Chondrocyte (in vitro differentiated cells): ENCODE data around the gene CNST. TPM values are rescaled to one million over a fixed set of nuclear protein-coding genes. Genes with fewer than 3 reads are reported as not detected.
A peak's percentile ranks its signal among the peaks of the same experiment; 100 is the strongest.

ENCODE experiments used
- DNase-seq: peaks from one replicate; pipeline ENCODE4 v3.0.0; 2021; ENCODE audit warnings: mixed read lengths, low spot score
- H3K27ac Mint-ChIP-seq: one replicate; pipeline ENCODE4 v1.8.0; 2021; ENCODE audit warnings: mild to moderate bottlenecking, moderate library complexity, mixed read lengths; ENCODE audit not compliant: unreplicated experiment
- H3K27me3 Mint-ChIP-seq: 2 replicates; pipeline ENCODE4 v1.8.0; 2021; ENCODE audit warnings: low read depth, mixed read lengths
- H3K36me3 Mint-ChIP-seq: 2 replicates; pipeline ENCODE4 v1.8.0; 2021; ENCODE audit warnings: low read depth, mixed read lengths
- H3K4me1 Mint-ChIP-seq: 2 replicates; pipeline ENCODE4 v1.8.0; 2021; ENCODE audit warnings: low read depth, mild to moderate bottlenecking, mixed read lengths
- H3K4me3 Mint-ChIP-seq: one replicate; pipeline ENCODE4 v1.8.0; 2021; ENCODE audit warnings: mild to moderate bottlenecking, moderate library complexity, mixed read lengths; ENCODE audit not compliant: unreplicated experiment
- H3K9me3 Mint-ChIP-seq: 2 replicates; pipeline ENCODE4 v1.8.0; 2021; ENCODE audit warnings: low read depth, mixed read lengths
- CTCF ChIP-seq: fragments of 200-600 bp; sonication (generic); IDR thresholded peaks from 2 replicates; pipeline ENCODE4 v1.5.0; 2021; ENCODE audit warnings: antibody characterized with exemption, mild to moderate bottlenecking, moderate library complexity
- total RNA-seq: library from RNA; stranded (reverse); gene quantifications from 3 replicates; pipeline ENCODE4 v1.2.1, GENCODE V29; 2021

CNST gene
- total RNA-seq, 1 donor from 2014 or later = 22.3 TPM

GRCh38 chr1:246532519-246532918 lies 33.7 kb upstream of the CNST start:
- peaks cover 13% of the 10 kb centered on the region for H3K9me3 Mint-ChIP-seq
- H3K36me3 Mint-ChIP-seq = peaks cover 6% of the 10 kb centered on the region
- H3K27me3 Mint-ChIP-seq = no peaks in the 10 kb centered on the region
- TF ChIP-seq CTCF = peak; percentile 32
- DNase-seq = no peak
- no peaks in the 10 kb centered on the region for H3K4me1 Mint-ChIP-seq
- no peak overlapping the region for H3K4me3 Mint-ChIP-seq
- H3K27ac Mint-ChIP-seq = no peak overlapping the region

GRCh38 chr1:246533371-246533905 lies 32.8 kb upstream of the CNST start:
- H3K4me3 Mint-ChIP-seq = no peak overlapping the region
- no peak for TF ChIP-seq CTCF

GRCh38 chr1:246534114-246534513 lies 32.1 kb upstream of the CNST start:
- Mint-ChIP-seq H3K27ac (no peak overlapping the region), H3K4me1 (no peaks in the 10 kb centered on the region), H3K36me3 (peaks cover 10% of the 10 kb centered on the region), H3K9me3 (peaks cover 13% of the 10 kb centered on the region), H3K27me3 (no peaks in the 10 kb centered on the region), H3K4me3 (no peak overlapping the region)
- TF ChIP-seq CTCF = no peak
- DNase-seq = no peak

More at GRCh38 chr1:246533371-246533905, 32.8 kb upstream of the CNST start:
- Mint-ChIP-seq H3K4me1 (no peaks in the 10 kb centered on the region), H3K27me3 (no peaks in the 10 kb centered on the region), H3K9me3 (peaks cover 13% of the 10 kb centered on the region), H3K36me3 (peaks cover 6% of the 10 kb centered on the region), H3K27ac (no peak overlapping the region)
- DNase-seq = no peak

- Mint-ChIP-seq H3K27ac (no peak overlapping the region), H3K27me3 (no peaks in the 10 kb centered on the region), H3K4me1 (no peaks in the 10 kb centered on the region), H3K9me3 (no peaks in the 10 kb centered on the region), H3K4me3 (no peak overlapping the region), H3K36me3 (peaks cover 13% of the 10 kb centered on the region)
- DNase-seq = no peak
- TF ChIP-seq CTCF = no peak
Measured at GRCh38 chr1:246537441-246537840, 28.8 kb upstream of the CNST start.

GRCh38 chr1:246537887-246538286 lies 28.4 kb upstream of the CNST start:
- Mint-ChIP-seq H3K4me3 (no peak overlapping the region), H3K27me3 (no peaks in the 10 kb centered on the region), H3K36me3 (peaks cover 13% of the 10 kb centered on the region), H3K27ac (no peak overlapping the region), H3K9me3 (no peaks in the 10 kb centered on the region), H3K4me1 (no peaks in the 10 kb centered on the region)
- no peak for DNase-seq
- no peak for TF ChIP-seq CTCF
